Keratinocyte (primary cell): ENCODE measurements around the gene COX4I1. TPM values are rescaled to one million over a fixed set of nuclear protein-coding genes. Genes with fewer than 3 reads are reported as not detected.

Experiments
- DNase-seq: peaks from one replicate; pipeline ENCODE4 v3.0.0-alpha.2; 2011; ENCODE audit warnings: low read depth, missing footprints, low spot score
- FAIRE-seq: peaks from 2 replicates; lab custom pipeline; 2011; peaks lifted over from hg19 to GRCh38; lab: Jason Lieb, UNC
- H2AFZ ChIP-seq: 2 replicates; pipeline ENCODE4 v1.6.0; 2012; ENCODE audit warnings: low read length, control low read depth, inconsistent platforms; ENCODE audit not compliant: control insufficient read depth
- H3K27ac ChIP-seq: 2 replicates; pipeline ENCODE4 v1.5.1; 2011; ENCODE audit warnings: low read length; ENCODE audit not compliant: control insufficient read depth, insufficient read depth
- H3K27me3 ChIP-seq: 3 replicates; pipeline ENCODE4 v1.6.0; 2011; ENCODE audit warnings: low read length; ENCODE audit not compliant: control insufficient read depth, insufficient read depth; ENCODE audit errors: extremely low read depth
- H3K36me3 ChIP-seq, 2 experiments: 2 replicates in 1 of 2; 3 replicates in 1 of 2; pipeline ENCODE4 v1.5.1; 2011; ENCODE audit warnings: low read length in 2 of 2, mild to moderate bottlenecking in 1 of 2; ENCODE audit not compliant: control insufficient read depth in 2 of 2, insufficient read depth in 2 of 2; ENCODE audit errors: extremely low read depth in 1 of 2
- H3K4me1 ChIP-seq: 3 replicates; pipeline ENCODE4 v1.5.1; 2011; ENCODE audit warnings: low read length; ENCODE audit not compliant: control insufficient read depth, insufficient read depth; ENCODE audit errors: extremely low read depth
- H3K4me2 ChIP-seq: 3 replicates; pipeline ENCODE4 v1.6.0; 2011; ENCODE audit warnings: low read depth, low read length; ENCODE audit not compliant: control insufficient read depth, insufficient read depth; ENCODE audit errors: extremely low read depth
- H3K4me3 ChIP-seq, 3 experiments: fragments of 200-600 bp in 1 of 3; sonication (generic) in 1 of 3; 2 replicates in 2 of 3; 3 replicates in 1 of 3; pipeline ENCODE4 v1.5.1; 2011 to 2016; ENCODE audit warnings: low read length in 3 of 3, mild to moderate bottlenecking in 3 of 3, control low read depth in 2 of 3, inconsistent platforms in 1 of 3, low read depth in 1 of 3, mixed read lengths in 1 of 3, mixed run types in 1 of 3, moderate library complexity in 1 of 3; ENCODE audit not compliant: control insufficient read depth in 2 of 3, insufficient read depth in 2 of 3; ENCODE audit errors: extremely low read depth in 1 of 3
- H3K79me2 ChIP-seq: 2 replicates; pipeline ENCODE4 v1.6.0; 2012; ENCODE audit warnings: low read length; ENCODE audit not compliant: control insufficient read depth, insufficient read depth
- H3K9ac ChIP-seq: 3 replicates; pipeline ENCODE4 v1.6.0; 2011; ENCODE audit warnings: low read length; ENCODE audit not compliant: control insufficient read depth, insufficient read depth; ENCODE audit errors: extremely low read depth
- H3K9me1 ChIP-seq: 3 replicates; pipeline ENCODE4 v1.6.0; 2011; ENCODE audit warnings: low read length; ENCODE audit not compliant: control insufficient read depth, insufficient read depth; ENCODE audit errors: extremely low read depth
- H3K9me3 ChIP-seq: 2 replicates; pipeline ENCODE4 v1.5.1; 2012; ENCODE audit warnings: low read depth, low read length; ENCODE audit not compliant: control insufficient read depth
- H4K20me1 ChIP-seq: 3 replicates; pipeline ENCODE4 v1.6.0; 2011; ENCODE audit warnings: low read length; ENCODE audit not compliant: control insufficient read depth, insufficient read depth; ENCODE audit errors: extremely low read depth
- CTCF ChIP-seq, 3 experiments: IDR thresholded peaks in 1 of 3; conservative IDR thresholded peaks in 1 of 3; optimal IDR thresholded peaks in 1 of 3; 2 replicates in 2 of 3; 3 replicates in 1 of 3; pipeline versions ENCODE3 to v1.5.1; 2011; ENCODE audit warnings: low read length in 3 of 3, mild to moderate bottlenecking in 3 of 3, moderate library complexity in 2 of 3, control low read depth in 1 of 3, inconsistent platforms in 1 of 3; ENCODE audit not compliant: insufficient read depth in 2 of 3; ENCODE audit errors: extremely low read depth in 1 of 3
- EZH2 ChIP-seq: IDR thresholded peaks from one replicate; pipeline ENCODE4 v1.6.1; 2012; ENCODE audit warnings: inconsistent platforms, mild to moderate bottlenecking, low read length, moderate library complexity
- dilution Hi-C: fragments of 300-500 bp; cut with MboI; formaldehyde crosslinking; loops from one replicate; pipeline ENCODE4 v1.7.0; 2020; ENCODE audit warnings: low sequenced_read_pairs; ENCODE audit not compliant: extremely low pct_ligation_motif_present
- polyA plus RNA-seq, 5 experiments: library from polyadenylated mRNA; depleted of rRNA in 3 of 5; stranded (reverse) in 3 of 5; stranded (forward) in 1 of 5; unstranded in 1 of 5; fragments of >200 nt; gene quantifications; 1 replicate in 1 of 5; 2 replicates in 3 of 5; 3 replicates in 1 of 5; pipeline versions ENCODE4 v1.2.1 to v1.2.3, GENCODE V29; 2011 to 2012; ENCODE audit warnings: missing spikeins in 2 of 5, low read depth in 1 of 5, low replicate concordance in 1 of 5

The COX4I1 gene
- polyA plus RNA-seq, 1 donor (not counting 4 experiments of a cell fraction or from before 2014, with no cell fraction given), result 809 TPM

- Histone ChIP-seq H3K4me3 (peak overlapping the region in 1 of 3 experiments; percentile 26), H3K9ac (no peak overlapping the region), H3K4me1 (peaks cover 17% of the 10 kb centered on the region), H4K20me1 (no peaks in the 10 kb centered on the region), H3K79me2 (no peaks in the 10 kb centered on the region), H3K9me1 (no peaks in the 10 kb centered on the region), H2AFZ (no peak overlapping the region), H3K4me2 (peak overlapping the region; percentile 77), H3K27me3 (no peaks in the 10 kb centered on the region), H3K27ac (peak overlapping the region; percentile 69), H3K36me3 (no peaks in the 10 kb centered on the region), H3K9me3 (no peaks in the 10 kb centered on the region)
- dilution Hi-C loops, result no loop called here
- FAIRE-seq, result peak; percentile 96
- TF ChIP-seq CTCF (optimal IDR thresholded peaks at IDR 0.05 in 1 of 3, IDR thresholded peaks at IDR 0.05 in 1 of 3, conservative IDR thresholded peaks at IDR 0.05 in 1 of 3; ENCODE audit: extremely low read depth in 1 of 3, insufficient read depth in 2 of 3, low read length in 3 of 3), result no peak
- TF ChIP-seq EZH2, result no peak
- DNase-seq, result no peak
Observed at GRCh38 chr16:85767531-85767930, 32.0 kb upstream of the COX4I1 start.

GRCh38 chr16:85768199-85768598, 31.3 kb upstream of the COX4I1 start:
- TF ChIP-seq EZH2, result no peak
- TF ChIP-seq CTCF (optimal IDR thresholded peaks at IDR 0.05 in 1 of 3, IDR thresholded peaks at IDR 0.05 in 1 of 3, conservative IDR thresholded peaks at IDR 0.05 in 1 of 3; ENCODE audit: extremely low read depth in 1 of 3, insufficient read depth in 2 of 3, low read length in 3 of 3), result no peak
- peak overlapping the region; percentile 49 for H3K9ac ChIP-seq
- no peaks in the 10 kb centered on the region for H4K20me1 ChIP-seq
- peak overlapping the region; percentile 44 for H2AFZ ChIP-seq
- no peak for DNase-seq
- no peak for FAIRE-seq
- H3K4me2 ChIP-seq, result peak overlapping the region; percentile 77
- H3K36me3 ChIP-seq, result peaks cover 0 to 1% of the 10 kb centered on the region in 2 experiments
- no peaks in the 10 kb centered on the region for H3K79me2 ChIP-seq
- peaks cover 17% of the 10 kb centered on the region for H3K4me1 ChIP-seq
- H3K27me3 ChIP-seq, result no peaks in the 10 kb centered on the region
- peak overlapping the region in 1 of 3 experiments; percentile 16 for H3K4me3 ChIP-seq
- peak overlapping the region; percentile 69 for H3K27ac ChIP-seq
- no peaks in the 10 kb centered on the region for H3K9me1 ChIP-seq
- dilution Hi-C loops, result no loop called here
- H3K9me3 ChIP-seq, result no peaks in the 10 kb centered on the region
